Renal pelvis (tissue), 4 donors: ENCODE measurements around the gene TSKS. TPM values are rescaled to one million over a fixed set of nuclear protein-coding genes. Genes with fewer than 3 reads are reported as not detected.

Source experiments
- DNase-seq: peaks from one replicate; pipeline ENCODE4 v3.0.0-alpha.2; 2013
- polyA plus RNA-seq, 3 donors: library from polyadenylated mRNA; unstranded; fragments of 120-200 nt; gene quantifications; one replicate each; pipeline ENCODE4 v1.2.1, GENCODE V29; 2013; ENCODE audit not compliant: insufficient read length in 3 of 3

TSKS gene
- polyA plus RNA-seq, 3 donors, result 0.06 to 0.16 TPM; not detected in 1

DNA sequence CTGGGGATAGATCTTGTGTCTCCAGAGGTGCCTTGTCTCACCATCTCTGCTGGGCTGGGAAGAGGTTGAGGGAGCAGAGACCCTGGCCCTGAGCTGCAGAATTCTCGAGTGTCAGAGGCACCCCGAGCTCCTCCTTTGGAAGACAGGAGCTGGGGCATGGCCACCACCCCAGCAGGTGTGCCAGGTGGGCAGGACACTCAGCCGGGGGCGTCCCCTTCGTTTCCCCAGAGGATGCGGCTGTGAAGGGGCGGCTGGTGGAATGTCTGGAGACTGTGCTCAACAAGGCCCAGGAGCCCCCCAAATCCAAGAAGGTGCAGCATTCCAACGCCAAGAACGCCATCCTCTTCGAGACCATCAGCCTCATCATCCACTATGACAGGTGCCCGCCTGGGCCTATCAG, 35.5 kb upstream of the TSKS start:
- no peak for DNase-seq

GRCh38 chr19:49795615-49796014, 32.5 kb upstream of the TSKS start:
- DNase-seq, result no peak

- DNase-seq, result no peak
Measured at GRCh38 chr19:49793561-49793840, 30.4 kb upstream of the TSKS start.

- no peak for DNase-seq
Measured at GRCh38 chr19:49792829-49793560, 29.9 kb upstream of the TSKS start.

DNA sequence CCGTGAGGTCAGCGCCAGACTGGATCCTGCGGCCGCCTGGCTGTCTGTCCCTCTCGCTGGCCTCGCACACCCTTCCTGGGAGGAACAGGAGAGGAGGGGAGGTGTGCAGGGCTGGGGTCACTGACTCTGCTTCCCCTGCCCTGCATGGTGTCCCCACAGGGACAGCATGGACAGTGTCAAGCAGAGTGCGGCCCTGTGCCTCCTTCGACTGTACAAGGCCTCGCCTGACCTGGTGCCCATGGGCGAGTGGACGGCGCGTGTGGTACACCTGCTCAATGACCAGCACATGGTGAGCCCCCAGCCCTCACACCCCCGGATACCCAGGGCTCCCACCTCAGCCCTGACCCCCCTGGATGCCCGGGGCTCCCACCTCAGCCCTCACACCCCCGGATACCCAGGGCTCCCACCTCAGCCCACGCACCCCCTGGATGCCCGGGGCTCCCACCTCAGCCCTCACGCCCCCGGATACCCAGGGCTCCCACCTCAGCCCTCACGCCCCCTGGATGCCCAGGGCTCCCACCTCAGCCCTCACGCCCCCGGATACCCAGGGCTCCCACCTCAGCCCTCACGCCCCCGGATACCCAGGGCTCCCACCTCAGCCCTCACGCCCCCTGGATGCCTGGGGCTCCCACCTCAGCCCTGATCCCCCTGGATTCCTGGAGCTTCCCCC, 28.8 kb upstream of the TSKS start:
- DNase-seq, result no peak

DNA sequence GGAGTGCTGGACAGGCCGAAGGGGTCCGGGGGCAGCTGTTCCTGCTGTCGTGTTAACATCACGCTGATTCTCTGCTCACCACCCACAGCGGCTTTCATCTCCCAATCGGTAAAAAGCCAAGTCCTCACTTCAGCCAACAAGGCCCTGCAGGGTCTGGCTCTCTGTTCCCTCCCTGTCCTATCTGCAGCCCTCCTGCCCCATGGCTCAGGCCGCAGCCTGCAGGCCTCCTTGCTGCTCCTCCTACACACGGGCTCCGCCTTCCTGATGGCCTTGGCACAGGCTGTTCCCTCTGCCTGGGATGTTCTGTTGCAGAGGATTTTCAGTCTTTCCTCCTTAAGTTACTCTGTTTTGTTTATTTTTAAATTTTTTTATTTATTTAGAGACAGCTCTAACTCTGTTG, 27.8 kb upstream of the TSKS start:
- no peak for DNase-seq

DNA sequence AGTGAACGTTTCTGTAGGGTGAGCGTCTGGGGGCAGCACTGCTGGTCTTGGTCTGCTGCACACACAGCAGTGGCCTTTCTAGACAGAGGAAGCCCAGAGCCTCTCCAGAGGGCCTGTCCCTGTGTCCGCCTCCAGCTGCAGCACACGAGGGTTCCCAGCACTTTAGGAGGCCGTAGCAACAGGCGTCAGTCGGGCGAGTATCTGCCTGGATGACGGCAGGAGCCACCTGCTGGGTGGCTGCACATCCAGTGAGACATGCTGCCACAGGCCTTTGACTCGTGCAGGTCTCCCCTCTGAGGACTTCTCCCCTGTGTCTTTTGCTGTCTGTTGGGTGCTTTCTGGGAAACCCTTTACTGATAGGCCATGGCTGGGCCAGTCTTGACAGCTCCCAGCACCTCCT, 25.8 kb upstream of the TSKS start:
- DNase-seq, result no peak

GRCh38 chr19:49787746-49788145, 24.6 kb upstream of the TSKS start:
- no peak for DNase-seq

DNA sequence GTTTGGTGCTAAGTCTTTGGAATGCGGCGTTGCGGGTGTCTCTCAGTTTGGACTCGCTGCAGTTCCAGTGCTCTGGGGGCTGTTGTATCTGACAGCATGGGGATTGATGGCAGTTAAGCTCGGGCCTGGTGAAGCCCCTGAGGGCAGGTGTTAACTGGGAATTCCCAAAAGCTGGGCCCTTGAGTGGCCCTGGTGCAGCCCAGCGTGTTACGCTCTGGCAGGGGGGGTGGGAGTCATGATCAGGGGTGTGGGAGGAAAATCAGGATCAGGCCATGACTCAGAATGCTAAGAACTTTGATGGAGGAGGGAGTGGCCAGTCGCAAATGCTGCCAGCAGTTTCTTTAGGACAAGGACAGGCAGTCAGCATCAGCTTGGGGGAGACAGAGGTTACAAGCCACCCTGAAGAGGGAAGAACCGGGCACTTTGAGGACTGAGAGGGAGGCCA, 23.3 kb upstream of the TSKS start:
- no peak for DNase-seq

DNA sequence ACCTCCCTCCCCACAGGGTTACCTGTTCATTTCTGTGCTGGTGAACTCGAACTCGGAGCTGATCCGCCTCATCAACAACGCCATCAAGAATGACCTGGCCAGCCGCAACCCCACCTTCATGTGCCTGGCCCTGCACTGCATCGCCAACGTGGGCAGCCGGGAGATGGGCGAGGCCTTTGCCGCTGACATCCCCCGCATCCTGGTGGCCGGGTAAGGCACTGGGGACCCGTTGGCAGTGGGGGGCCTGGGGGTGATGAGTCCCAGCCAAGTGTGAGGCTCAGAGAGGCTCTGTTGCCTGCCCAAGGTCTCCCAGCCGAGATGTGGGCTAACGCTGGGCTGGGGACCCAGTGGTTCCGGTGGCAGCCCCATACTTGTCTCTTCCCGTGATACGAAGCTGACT, 19.4 kb upstream of the TSKS start:
- no peak for DNase-seq

GRCh38 chr19:49781394-49781793, 18.3 kb upstream of the TSKS start:
- no peak for DNase-seq

GRCh38 chr19:49780861-49781260, 17.8 kb upstream of the TSKS start:
- no peak for DNase-seq

- DNase-seq, result no peak
Measured at GRCh38 chr19:49779731-49780555, 16.8 kb upstream of the TSKS start.

DNA sequence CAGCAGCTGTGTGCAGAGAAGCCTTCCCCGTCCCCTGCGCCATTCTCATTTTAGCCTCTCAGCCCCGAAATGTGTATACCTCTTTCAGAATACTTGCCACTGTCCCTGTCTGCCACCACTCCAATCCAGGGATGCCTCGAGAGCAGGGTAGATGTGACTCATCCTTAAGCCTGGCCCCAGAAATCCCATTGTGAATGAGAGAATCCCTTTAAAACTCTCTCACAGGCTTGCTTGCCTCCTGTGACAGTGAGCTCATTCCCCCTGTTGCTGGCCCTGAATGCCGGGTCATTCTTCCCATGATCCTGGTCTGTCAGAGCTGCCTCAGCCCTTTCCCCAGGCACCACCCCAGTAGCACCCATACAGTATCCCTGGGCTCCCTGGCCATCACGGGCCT, 13.3 kb upstream of the TSKS start:
- no peak for DNase-seq

DNA sequence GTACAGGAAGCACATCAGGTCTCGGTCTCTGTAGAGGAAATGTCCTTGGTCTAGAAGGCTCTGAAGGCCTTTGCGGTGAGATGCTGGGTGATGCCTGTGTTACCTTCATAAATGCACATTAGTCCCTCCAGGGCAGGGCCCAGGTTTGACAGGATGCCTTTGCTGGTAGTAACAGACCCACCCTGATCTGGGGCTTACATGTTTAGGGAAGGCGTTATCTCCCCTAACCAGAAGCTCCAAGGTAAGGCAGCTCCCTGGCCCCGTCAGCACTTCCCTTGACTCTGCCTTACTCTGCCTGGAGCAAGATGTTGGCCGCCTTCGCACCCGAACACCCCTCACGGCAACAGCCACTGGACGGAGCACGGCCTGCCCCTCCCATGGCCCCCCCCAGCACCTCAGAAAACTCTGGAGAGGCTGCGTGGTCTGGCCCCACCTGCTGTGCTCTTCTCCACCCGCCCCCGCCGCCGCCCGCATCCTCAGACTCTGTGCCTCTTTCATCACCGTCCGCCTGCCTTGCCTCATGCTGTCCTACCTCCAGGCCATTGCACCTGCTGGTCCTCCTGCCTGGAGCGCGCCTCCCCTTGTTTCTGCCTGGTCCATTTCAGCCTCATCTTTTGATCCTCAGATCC, 12.8 kb upstream of the TSKS start:
- no peak for DNase-seq

DNA sequence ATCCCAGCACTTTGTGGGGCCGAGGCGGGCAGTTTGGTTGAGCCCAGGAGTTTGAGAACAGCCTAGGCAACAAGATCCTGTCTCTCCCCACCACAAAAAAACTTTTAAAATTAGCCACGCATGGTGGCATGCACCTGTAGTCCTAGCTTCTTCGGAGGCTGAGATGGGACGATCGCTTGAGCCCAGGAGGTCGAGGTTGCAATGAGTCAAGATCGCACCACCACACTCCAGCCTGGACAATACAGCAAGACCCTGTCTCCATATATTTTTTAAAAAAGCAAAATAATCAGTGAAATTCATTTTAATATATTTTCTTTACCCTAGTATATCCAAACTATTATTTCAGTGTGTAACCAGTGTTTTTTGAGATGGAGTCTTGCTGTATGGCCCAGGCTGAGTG, 11.9 kb upstream of the TSKS start:
- DNase-seq, result no peak

DNA sequence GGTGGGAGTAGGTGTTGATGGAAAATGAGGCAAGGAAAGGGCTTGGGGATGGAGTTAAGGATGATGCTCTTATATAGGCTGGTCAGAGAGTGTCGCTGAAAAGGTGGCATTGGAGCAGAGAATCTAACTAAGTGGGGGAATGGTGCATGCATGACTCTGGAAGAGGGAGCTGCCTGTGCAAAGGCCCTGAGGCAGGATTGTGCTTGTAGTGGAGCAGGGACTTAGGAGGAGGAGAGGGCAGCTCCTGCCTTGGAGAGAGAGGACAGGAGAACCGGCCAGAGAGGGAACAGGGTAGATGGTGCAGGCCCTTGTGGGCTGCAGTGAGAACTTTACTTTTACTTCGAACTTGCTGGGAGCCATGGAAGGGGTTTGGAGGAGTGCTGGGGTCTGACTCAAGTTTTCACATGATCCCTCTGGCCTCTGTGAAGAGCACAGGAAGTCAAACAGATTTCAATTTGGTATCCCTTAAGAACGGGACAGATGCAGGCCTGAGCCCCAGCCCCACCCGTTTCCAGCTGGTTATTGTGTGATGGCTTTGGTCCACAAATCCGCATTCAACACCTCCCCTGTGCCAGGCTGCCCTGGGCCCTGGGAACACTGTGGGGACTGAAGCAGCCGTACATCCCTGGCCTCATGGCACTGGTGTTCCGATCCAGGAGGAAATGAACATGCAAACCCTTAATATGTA, 10.7 kb upstream of the TSKS start:
- no peak for DNase-seq

DNA sequence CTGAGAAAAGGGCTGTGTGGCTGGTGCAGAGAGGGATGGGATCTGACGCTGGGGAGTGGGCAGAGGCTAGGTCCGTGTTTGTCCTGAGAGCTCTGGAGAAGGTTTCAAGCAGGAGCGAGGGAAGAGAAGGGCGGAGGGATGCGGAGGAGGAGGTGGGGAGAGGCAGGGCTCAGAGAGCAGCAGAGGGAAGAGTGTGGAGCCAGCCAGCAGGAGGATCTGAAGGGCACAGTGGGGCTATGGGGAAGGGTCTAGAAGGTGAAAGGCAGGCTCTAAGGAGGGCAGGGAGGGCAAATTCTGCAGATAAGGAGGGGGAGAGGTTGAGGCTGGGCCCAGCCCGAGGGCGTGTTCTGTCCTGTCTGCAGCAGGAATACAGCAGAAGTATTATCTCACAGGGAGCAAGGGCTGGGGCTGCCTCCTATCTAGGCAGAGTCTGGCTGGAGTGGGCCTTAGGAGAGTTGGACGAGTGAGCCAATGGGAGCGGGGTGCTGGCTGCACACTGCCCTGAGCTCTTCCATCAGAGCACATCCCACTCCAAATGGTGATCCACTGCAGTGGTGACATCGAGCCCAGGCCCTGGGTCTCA, 9.8 kb upstream of the TSKS start:
- DNase-seq, result no peak

DNA sequence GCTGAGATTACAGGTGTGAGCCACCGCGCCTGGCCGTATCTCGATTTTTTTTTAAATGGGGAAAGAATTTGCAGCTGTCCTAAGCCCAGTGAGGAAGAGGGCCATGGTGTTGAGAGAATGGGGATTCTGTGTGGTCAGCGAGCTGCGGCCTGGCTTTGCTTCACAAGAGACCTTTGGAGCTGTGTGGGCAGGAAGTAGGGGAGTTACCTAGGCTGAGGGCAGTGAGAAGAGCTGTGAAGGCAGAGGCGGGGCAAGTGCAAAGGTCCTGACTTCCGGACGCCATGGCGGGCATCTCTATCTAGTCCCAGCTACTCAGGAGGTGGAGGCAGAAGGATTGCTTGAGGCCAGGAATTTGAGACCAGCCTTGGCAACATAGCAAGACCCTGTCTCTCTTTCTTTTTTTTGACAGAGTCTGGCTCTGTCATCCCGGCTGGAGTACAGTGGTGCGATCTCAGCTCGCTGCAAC, 8.6 kb upstream of the TSKS start:
- DNase-seq, result no peak

DNA sequence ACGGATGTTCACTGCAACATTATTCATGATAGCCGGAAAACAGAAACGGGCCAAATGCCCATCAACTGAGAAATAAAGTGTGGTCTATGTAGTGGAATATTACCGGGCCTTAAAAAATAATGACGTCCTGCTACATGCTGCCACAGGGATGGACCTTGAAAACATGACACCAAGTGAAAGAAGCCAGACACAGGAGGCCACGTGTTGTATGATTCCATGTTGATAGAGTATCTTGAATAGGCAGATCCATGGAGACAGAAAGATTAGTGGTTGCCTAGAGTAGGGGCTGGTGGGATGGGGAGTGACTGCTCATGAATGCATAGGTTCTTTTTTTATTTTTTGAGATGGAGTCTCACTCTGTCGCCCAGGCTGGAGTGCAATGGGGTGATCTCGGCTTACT, 7.4 kb upstream of the TSKS start:
- DNase-seq, result no peak

- DNase-seq, result no peak
Measured at GRCh38 chr19:49767967-49768581, 5.0 kb upstream of the TSKS start.
